Omental fat pad (tissue), 4 donors: ENCODE results near the gene ZNF148. TPM values are rescaled to one million over a fixed set of nuclear protein-coding genes. Genes with fewer than 3 reads are reported as not detected.

Source experiments
- ATAC-seq: fragments of 150-250 bp; one replicate; pipeline ENCODE4 v1.9.1; 2016; ENCODE audit warnings: mild to moderate bottlenecking, moderate library complexity; ENCODE audit not compliant: low FRiP score
- DNase-seq: peaks from one replicate; pipeline ENCODE4 v3.0.0-alpha.2; 2019; ENCODE audit warnings: low spot score
- CTCF ChIP-seq, 3 donors: fragments of 450-650 bp; IDR thresholded peaks; one replicate each; pipeline ENCODE4 v1.5.1; 2016 to 2017; ENCODE audit warnings: antibody characterized with exemption in 3 of 3, mild to moderate bottlenecking in 3 of 3, moderate library complexity in 2 of 3
- total RNA-seq, 4 donors: library from RNA; depleted of rRNA; stranded (reverse); fragments of >200 nt; gene quantifications; one replicate each; pipeline ENCODE4 v1.1.0, GENCODE V29; 2016

Gene ZNF148
- total RNA-seq, 4 donors from 2014 or later = 23.9 to 34.5 (median 24.9) TPM

- ATAC-seq (peak; percentile 90), DNase-seq (no peak)
- TF ChIP-seq CTCF (IDR thresholded peaks at IDR 0.05) = no peak
Measured at GRCh38 chr3:125386811-125387210, 11.7 kb upstream of the ZNF148 start.

GRCh38 chr3:125383744-125384143 lies 8.6 kb upstream of the ZNF148 start:
- DNase-seq (no peak), ATAC-seq (no peak)
- TF ChIP-seq CTCF (IDR thresholded peaks at IDR 0.05) = no peak

DNA sequence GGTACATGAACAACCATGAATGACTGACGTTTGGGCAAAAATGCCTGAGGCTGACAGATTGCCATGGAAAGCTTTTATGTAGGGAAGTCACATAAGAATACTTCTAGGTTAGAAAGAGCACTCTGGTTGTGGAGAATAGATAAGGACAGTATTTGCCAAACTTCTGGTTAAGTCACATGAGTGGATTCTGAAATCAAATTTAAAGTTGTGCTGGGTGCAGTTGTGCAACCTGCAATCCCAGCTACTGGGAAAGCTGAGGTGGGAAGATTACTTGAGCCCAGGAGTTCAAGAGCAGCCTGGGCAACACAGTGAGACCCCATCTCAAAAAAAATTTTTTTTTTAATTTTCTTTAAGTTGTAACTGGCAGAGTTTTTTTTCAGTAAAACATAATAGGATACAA lies 7.2 kb upstream of the ZNF148 start:
- TF ChIP-seq CTCF (IDR thresholded peaks at IDR 0.05) = no peak
- no peak for ATAC-seq
- no peak for DNase-seq

DNA sequence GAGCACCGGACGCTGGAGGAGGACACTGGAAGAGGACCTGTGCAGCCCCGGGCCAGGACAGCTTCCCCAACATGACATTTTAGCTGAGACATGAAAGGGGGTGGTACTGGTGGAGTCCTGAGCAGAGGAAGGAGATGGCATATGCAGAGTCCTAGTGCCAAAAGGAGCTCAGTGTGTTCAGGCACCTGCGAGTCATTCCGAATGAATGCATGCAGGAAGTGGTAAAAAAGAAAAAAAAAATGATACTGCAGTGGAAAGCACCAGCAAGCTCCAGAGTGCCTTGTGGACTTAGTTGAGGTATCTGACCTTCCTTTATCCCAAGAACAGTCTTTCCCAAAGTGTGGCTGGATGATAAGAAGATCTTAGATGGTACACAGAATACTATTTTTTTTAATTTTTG lies 6.6 kb upstream of the ZNF148 start:
- DNase-seq (no peak), ATAC-seq (no peak)
- no peak for TF ChIP-seq CTCF (IDR thresholded peaks at IDR 0.05)

GRCh38 chr3:125381314-125381713 lies 6.2 kb upstream of the ZNF148 start:
- ATAC-seq (no peak), DNase-seq (no peak)
- no peak for TF ChIP-seq CTCF (IDR thresholded peaks at IDR 0.05)

GRCh38 chr3:125379483-125379882 lies 4.4 kb upstream of the ZNF148 start:
- no peak for TF ChIP-seq CTCF (IDR thresholded peaks at IDR 0.05)
- ATAC-seq (no peak), DNase-seq (no peak)

- ATAC-seq = no peak
- no peak for TF ChIP-seq CTCF (IDR thresholded peaks at IDR 0.05)
Measured at GRCh38 chr3:125378762-125379161, 3.6 kb upstream of the ZNF148 start.

More at GRCh38 chr3:125378762-125379161, 3.6 kb upstream of the ZNF148 start:
- DNase-seq = no peak
